GM10847 (cell line): ENCODE data around the gene KAZN.

Experiments used
- POLR2A ChIP-seq: IDR thresholded peaks from 2 replicates; pipeline ENCODE4 v1.6.1; 2011; ENCODE audit not compliant: insufficient read length; ENCODE audit errors: extremely low read depth

Gene KAZN

DNA sequence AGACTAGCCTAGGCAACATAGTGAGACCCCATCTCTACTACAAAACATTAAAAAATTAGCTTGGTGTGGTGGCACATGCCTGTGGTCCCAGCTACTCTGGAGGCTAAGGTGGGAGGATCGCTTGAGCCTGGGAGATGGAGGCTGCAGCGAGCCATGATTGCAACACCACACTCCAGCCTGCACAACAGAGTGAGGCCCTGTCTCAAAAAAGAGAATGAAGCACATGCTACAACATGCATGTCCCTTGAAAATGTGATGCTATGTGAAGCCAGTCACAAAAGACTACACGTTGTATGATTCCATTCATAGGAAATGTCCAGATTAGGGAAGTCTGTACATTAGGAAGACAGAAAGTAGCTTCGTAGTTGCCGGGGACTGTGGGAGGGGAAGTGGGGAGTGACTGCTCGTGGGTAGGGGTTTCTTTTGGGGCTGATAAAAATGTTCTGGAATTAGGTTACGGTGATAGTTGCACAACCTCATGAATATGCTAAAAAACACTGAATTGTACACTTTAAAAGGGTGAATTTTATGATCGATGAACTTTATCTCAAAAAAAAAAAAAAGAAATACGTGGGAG is 202.1 kb downstream of the KAZN start:
- no peak for TF ChIP-seq POLR2A

DNA sequence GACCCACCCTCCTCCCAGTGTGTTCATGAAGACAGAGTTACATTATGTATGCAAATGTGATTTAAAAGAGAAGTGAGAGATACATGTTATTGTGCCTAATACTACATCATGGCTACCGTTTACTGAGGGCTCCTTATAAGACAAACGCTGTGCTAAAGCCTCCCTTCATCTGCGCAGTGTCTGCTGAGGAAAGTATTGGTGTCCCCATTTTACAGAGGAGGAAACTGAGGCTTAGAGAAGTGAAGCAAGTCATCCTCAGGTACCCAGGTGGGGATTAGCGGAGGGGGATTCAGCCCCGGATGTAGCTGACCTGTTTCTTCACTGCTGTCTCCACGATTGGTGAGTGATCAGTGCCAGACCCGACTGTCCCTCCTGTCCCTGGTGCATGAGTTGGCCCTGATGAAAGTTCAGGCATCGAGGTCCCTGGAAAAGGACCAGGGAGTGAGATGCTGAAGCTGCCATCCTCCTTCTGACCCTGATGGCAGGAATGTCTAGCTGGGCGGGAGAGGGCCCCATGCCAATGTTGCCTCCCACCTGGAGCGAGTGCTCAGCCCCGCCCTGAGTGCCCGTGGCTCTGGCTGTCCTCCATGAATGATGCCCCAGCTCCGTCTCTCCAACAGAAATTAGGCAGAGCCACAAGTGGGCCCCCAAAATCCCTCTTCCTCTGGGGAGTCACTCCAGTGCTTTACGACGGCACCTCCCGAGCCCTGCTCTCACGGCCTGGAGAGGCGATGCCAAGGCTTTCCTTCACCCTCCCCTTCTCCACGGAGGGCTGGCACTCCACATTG is 204.7 kb downstream of the KAZN start:
- TF ChIP-seq POLR2A = no peak

DNA sequence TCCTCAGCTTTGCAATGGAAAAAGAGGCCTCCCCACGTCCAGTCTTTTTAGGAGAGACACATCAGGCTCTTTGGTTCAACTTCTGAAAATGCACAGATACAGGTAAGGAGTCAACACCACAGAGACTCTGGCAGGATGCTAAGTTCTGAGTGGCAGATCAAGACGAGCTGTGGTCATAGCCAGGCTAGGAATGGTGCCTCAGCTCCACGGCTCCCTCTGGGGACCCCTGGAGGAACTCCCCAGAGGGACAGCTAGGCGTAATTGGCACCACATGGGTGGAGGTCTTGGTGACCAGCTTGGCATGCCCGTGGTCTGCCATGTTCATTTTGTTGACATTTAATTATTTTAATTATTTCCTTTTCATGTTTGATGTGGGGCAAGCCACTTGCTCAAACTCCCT is 206.1 kb downstream of the KAZN start:
- TF ChIP-seq POLR2A = no peak

DNA sequence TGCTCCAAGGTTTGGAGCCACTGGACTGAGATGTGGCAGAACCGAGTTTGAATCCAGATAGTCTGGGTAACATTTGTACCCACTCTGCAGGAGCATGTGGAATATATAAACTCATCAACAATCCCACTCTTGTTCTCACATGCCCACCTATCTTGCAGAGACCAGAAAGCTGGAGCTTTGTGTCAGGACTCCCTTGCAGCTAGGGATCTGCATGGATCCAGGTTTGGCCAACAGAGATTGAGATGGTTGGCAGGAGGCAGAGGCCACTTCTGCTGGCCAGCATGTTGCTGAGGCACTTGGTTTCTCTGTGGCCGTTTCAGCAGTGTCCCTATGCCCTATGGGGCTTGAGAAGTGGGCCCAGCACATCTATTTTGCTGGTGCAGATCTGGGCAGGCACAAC is 208.3 kb downstream of the KAZN start:
- no peak for TF ChIP-seq POLR2A

DNA sequence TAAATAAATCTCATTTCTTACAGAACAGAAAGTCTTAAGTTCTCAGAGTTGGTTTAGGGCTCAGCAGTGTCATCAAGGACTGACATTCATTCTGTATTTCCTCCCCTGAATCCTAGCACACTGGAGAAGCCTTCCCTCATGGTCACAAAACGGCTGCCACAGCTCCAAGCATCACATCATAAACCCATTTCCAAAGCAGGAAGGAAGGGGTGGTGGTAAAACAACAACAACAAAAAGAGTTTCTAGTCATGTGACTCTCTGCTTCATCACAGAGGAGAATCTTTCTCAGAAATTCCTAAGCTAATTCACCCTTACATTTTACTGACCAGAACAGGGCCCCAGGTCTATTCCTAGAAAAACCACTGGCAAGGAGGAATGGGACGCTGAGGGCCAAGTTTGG is 210.3 kb downstream of the KAZN start:
- no peak for TF ChIP-seq POLR2A

DNA sequence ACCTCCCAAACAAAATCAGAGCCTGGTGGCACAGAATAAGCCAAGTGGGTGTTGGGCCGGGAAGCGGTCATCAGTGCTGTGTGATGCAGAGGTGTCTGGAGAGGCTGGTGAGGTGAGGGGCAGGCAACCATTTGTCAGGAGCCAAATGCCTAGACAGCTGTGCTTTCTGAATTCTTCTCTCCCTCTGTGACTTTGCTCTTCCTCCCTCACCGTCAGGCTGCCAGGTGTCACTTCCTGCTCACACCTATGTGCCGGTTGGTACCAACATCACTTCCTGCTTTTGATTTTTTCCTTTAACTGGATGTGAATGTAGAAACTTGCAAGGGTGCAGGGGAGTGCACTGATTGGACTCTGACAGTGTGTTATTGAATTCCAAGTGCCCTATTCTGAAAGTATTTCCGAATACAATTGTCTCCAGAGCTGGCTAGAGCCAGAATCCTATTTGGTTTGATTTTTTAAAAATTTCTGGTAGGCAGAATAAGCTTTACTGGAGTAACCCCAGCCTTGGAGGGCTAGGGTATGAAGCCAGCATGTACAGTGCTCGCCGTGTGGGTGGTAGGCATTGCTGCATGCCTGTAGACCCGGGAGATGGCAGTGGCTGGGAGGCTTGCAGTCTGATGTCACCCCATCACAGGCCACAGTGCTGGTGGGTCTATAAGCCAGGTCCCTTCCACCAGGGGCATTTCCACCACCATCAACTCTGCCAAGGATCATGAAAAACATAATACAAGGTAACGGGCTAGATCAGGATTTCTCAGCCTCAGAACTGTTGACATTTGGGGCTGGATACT is 210.9 kb downstream of the KAZN start:
- TF ChIP-seq POLR2A = no peak

DNA sequence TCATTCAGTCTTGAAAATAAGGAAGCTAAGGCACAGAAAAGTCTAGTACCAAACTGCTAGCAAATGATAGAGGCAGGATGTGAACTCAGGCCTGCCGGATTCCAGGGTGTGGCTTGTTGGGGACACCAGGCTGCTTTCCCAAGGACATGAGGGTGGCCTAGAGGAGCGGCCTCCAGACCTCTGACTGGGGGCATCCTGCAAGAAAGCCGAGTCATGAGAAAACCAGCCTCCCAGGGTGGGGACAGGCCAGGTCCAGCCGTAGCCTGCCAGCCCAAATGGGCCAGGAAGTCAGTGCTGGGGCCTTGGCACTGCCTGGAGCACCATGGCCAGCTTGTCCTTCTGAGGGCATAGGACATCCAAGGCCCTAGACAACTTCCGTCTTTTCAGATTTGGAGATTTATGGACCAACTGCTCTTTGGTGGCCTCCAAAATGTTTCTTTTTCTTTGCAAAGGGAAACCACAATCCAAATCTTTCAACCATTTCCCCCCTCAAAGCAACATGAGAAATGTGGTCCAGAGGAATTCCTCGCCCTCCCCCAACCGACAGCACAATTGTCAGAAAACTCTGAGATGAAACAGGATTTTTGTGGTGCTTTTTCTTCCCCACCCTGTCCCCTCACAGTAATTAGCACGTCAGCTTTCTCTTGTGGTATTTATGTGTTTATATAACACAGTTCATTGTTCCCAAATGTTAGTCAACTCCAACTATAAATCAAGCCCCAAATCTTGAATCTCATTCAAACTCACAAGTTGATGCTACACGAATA is 212.3 kb downstream of the KAZN start:
- TF ChIP-seq POLR2A = no peak

DNA sequence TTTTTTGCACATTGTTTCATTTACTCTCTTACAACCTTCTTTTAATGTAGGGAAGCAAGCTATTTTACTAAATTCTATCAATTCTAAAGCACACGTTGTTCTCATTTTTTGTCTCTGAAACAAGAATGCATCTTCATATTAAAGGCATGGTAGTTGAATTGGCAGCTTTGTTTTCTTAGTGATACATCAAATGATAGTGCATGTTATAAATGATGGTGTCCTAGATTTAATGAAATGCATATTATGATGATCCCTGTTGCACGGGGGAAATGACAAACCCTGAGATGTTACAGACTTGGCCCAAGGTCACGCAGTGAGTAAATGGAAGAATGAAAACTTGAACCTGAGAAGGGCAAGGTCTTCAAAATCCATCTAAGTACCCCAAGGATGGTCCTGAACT is 213.1 kb downstream of the KAZN start:
- no peak for TF ChIP-seq POLR2A

DNA sequence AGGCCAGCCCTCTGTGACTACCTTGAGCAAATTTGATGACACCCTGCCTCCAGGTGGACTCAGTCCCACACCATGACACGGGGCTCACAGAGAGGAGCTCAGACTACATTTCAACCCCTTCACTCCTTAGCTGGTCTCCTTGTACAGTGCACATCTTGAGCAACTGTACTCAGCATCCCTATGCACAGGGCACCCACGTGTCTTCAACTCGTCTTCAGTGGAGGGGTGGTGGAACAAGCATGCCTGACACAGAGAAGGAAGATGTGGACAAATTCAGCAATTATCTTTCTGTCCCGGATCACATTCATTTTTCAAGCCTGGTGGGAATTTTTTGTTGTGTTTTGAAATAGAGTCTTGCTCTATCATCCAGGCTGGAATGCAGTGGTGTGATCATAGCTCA is 213.7 kb downstream of the KAZN start:
- no peak for TF ChIP-seq POLR2A

DNA sequence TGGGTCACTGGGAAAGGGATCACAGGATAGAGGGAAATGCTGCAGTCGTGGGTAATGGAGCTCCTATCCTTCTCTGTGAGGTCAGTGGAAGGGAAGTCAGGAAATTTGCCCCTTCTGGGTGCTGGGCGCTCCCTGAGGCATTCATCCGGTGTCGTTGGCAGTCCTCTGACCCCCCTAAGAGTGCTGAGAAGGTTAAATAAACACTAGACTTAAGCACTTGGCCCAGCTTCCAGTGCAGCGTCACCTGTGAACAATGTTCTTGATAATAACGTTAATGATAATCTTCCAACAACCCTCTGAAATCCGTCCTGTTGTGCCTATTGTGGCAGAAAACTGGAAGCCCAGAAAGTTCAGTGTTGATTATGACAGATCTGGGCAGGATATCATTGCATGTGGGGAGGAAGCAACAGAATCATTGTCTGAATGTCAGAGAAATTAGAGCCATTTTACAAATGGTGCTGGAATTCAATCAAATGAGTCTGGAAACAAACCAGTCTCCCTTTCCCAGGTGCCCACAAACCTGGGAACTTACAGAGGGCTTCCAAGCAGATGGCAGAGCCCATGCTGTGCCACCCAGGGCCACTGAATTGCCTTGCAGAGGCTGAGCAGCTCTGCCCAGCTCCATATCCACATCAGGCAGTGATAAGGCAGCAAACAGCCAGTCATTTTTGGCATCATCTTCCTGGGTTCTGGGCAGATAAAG is 216.8 kb downstream of the KAZN start:
- no peak for TF ChIP-seq POLR2A

DNA sequence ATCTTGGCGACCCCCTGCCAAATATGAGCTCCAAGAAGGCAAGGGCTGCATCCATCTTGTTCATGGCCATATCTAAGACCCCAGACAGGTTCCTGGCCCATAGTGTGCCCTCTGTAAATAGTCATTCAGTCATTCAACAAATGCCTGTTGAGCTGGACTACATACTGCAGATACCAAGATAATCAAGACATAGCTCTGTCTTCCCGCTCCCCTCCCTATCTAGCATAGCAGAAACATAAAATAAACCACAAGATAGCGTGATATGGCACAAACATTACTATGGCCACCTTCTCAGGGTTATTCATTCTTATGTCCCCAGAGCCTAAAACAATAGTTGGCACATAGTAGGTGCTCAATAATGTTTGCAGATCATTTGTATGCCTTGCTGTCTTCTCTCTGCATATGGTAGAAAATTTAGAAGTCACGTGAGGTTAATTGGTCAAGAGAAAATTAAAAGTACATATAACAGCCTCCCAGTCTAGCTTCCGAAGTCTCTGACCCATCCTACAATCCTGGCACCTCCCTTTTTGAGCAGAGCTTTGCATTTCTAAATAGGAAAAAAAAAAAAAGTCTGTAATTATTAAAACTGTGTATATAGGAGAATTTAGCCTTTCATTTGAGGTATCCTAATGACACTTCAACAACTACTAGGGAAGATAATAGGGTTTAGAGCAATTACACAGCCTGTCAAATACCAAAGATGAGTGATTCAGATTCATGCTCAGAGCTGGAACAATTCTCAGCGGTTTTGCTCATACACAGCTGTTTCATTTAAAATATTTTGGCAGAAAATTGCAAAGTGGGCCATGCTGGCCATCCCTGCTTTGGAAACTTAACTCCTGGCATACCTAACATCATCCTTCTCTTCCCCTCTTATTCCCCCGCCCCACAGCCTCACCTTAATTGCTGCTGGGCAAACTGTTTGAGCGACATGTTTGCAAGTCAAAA is 219.0 kb downstream of the KAZN start:
- TF ChIP-seq POLR2A = no peak

DNA sequence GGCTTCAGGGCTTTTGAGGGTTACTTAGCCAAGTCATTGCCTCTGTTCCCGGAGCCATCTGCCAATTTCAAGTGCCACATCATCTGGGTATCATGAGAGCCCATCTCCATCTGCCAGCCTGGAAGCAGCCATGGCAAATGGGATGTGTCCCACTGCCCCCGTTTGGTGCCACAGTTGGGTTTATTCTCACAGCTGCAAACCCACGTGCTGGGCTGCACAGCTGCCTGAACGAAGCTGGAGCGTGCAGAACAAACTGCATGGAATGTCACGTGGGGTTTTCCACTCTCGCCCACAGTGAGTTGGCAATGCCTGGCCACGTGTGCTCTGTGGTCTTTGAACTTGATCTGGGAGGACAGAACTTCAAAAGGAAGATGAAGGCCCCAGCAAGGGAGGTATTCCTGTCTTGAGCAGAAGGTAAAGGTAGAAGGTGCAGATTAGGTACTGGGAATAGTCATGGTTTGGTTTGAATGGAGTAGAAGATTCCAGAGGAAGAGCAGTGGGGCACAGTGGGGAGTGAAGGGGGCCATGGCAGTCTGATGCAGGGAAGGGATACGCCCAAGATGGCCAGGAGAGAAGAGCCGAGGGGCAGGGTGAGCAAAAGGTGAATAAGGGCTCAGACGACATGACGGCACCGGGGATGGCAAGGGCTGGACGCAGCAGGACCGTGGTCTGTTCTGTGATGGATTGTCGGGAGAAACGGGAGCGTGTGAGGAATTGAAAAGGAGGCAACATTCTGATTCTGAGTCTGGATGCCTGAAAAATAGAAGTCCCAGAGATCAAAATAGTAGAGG is 222.0 kb downstream of the KAZN start:
- TF ChIP-seq POLR2A = no peak

DNA sequence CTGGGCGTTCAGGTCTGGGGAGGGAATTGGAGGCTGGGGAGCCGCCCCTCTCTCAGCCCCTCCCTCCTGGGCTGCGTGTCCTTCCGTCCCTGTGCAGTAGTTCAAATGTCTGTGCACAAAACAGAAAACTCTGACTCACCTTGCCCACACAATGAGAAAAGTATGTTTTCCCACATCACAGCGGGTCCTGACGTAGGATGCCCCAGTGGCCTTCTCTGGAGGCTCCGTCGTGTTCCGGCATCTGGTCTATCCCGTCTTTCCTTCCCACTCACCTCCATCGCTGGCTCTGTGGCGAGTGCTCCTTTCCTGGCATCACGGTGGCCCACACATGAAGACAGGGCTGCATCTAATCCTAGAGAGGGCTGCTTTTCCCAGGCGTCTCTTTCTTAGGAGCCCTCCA is 224.0 kb downstream of the KAZN start:
- TF ChIP-seq POLR2A = no peak
